PFSK-1 (cell line): ENCODE results near the gene ANO4.

Experiments used
- FOXP2 ChIP-seq: optimal IDR thresholded peaks from 2 replicates; pipeline ENCODE3; 2011; ENCODE audit warnings: borderline replicate concordance, control low read depth, inconsistent platforms; ENCODE audit not compliant: insufficient read depth; ENCODE audit errors: extremely low read length, extremely low read depth
- POLR2AphosphoS5 ChIP-seq: IDR thresholded peaks from 2 replicates; pipeline ENCODE4 v1.6.1; 2012; ENCODE audit warnings: low read depth, mild to moderate bottlenecking, control low read depth, low read length, moderate library complexity
- SIN3A ChIP-seq: IDR thresholded peaks from 2 replicates; pipeline ENCODE4 v1.6.1; 2012; ENCODE audit warnings: mild to moderate bottlenecking, low read length, moderate library complexity, borderline replicate concordance; ENCODE audit not compliant: insufficient read depth
- TAF1 ChIP-seq: IDR thresholded peaks from 2 replicates; pipeline ENCODE4 v1.6.1; 2012; ENCODE audit warnings: low read length, control low read depth, borderline replicate concordance; ENCODE audit not compliant: insufficient read depth
- TF ChIP-seq, protein P1 (sequence below), 2 experiments: IDR thresholded peaks; 2 replicates each; pipeline versions ENCODE4 v1.6.1 to v1.8.0; 2011 to 2012; ENCODE audit warnings: low read depth in 2 of 2, low read length in 2 of 2, control low read depth in 1 of 2, inconsistent platforms in 1 of 2, mild to moderate bottlenecking in 1 of 2, moderate library complexity in 1 of 2; ENCODE audit not compliant: insufficient read depth in 1 of 2

ANO4 gene

DNA sequence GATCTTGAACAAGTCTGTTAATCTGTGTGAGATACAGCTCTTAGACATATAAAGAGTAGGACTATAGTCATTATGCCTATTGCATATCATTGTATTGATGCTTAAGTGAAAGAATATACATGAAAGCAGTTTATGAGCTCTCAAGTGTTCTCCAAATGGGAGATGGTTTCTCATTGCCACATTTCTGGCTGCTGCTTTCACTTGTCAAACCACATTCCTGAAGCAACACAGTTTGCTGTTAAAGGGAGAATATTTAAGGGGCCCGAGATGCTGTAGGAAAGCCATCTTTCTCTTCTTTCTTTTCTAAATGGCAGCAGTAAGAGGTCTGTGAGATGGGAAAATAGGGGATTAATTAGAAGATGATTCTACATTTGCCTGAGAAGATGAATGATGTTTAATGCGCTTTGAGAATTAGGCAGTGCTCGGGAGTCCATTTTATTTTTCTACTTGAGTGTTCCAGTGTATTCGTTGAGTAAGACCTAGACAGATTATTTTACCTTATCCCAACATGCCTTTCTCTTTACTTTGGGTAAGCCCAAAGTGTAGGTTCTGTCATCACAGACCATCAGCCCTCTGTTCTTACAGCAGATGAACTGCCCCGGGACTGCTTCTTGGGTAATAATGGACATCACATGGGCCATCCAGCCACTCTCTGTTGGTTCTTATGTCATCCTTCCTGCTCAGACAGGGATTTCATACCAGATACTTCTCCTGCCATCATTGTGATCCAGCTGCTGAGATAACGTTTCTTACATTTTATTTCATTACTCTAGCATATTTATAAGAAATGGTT is 35.6 kb downstream of the ANO4 start:
- TF ChIP-seq SIN3A (no peak), TAF1 (no peak), FOXP2 (no peak), POLR2AphosphoS5 (no peak)
- TF ChIP-seq, protein P1, sequence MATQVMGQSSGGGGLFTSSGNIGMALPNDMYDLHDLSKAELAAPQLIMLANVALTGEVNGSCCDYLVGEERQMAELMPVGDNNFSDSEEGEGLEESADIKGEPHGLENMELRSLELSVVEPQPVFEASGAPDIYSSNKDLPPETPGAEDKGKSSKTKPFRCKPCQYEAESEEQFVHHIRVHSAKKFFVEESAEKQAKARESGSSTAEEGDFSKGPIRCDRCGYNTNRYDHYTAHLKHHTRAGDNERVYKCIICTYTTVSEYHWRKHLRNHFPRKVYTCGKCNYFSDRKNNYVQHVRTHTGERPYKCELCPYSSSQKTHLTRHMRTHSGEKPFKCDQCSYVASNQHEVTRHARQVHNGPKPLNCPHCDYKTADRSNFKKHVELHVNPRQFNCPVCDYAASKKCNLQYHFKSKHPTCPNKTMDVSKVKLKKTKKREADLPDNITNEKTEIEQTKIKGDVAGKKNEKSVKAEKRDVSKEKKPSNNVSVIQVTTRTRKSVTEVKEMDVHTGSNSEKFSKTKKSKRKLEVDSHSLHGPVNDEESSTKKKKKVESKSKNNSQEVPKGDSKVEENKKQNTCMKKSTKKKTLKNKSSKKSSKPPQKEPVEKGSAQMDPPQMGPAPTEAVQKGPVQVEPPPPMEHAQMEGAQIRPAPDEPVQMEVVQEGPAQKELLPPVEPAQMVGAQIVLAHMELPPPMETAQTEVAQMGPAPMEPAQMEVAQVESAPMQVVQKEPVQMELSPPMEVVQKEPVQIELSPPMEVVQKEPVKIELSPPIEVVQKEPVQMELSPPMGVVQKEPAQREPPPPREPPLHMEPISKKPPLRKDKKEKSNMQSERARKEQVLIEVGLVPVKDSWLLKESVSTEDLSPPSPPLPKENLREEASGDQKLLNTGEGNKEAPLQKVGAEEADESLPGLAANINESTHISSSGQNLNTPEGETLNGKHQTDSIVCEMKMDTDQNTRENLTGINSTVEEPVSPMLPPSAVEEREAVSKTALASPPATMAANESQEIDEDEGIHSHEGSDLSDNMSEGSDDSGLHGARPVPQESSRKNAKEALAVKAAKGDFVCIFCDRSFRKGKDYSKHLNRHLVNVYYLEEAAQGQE (IDR thresholded peaks at IDR 0.05; ENCODE audit: insufficient read depth in 1 of 2, low read depth in 2 of 2, low read length in 2 of 2), result no peak

DNA sequence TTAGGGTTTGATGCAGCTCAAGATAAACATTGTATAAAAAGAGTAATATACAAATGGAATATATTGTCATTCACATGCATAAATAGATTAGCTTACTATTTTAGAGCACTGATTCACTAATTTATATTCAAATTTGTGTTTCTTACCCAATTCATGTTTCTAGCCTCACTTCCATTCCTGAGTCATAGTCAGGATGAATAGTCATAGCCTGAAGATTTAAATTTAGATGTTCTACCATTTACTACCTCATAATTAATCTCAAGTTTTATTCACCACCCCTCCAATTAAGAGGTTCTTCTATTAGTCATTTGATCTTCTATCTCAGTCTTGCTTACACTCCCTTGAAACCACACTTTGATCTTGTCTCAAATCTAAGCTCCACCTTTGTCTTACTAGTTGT is 38.7 kb downstream of the ANO4 start:
- TF ChIP-seq SIN3A (no peak), TAF1 (no peak), FOXP2 (no peak), POLR2AphosphoS5 (no peak)
- TF ChIP-seq, protein P1 (IDR thresholded peaks at IDR 0.05; ENCODE audit: insufficient read depth in 1 of 2, low read depth in 2 of 2, low read length in 2 of 2), result no peak

DNA sequence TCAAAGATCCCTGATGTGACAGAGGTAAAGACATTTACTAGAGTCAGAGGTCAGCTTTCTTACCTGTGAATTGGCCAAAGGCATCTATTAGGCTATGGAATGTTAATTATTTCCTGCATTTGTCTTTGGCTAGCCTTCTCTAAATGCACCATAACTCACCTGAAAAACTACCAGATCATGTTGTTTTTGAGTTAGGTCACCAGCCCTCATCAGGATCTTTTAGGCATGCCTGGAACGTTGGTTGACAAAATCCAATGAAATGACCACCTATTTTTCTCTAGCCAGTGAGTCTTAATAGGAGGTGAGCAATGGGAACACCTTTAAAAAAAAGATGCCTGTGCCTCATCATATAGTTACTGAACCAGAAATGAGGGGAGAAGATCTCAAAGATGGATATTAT is 46.2 kb downstream of the ANO4 start:
- TF ChIP-seq FOXP2 (no peak), TAF1 (no peak), SIN3A (no peak), POLR2AphosphoS5 (no peak)
- TF ChIP-seq, protein P1 (IDR thresholded peaks at IDR 0.05; ENCODE audit: insufficient read depth in 1 of 2, low read depth in 2 of 2, low read length in 2 of 2), result no peak

DNA sequence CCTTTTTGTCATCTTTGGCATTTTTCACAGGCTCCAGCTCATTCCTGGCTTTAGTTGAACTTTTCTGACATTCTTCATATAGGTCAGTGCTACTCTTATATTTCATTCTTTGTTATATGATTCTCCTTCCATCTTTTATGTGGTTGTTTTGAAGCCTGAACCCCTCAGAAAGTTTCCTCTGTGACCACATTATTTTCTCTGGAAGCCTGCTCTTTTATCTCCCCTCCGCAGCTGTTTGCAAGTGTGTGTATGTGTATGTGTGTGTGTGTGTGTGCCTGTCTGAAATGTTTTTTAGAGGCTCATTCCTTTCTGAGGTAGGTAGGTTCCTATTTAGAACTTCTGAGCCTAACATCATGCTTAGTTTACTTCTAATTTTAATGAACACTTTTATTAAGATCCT is 47.6 kb downstream of the ANO4 start:
- TF ChIP-seq, protein P1 (IDR thresholded peaks at IDR 0.05; ENCODE audit: insufficient read depth in 1 of 2, low read depth in 2 of 2, low read length in 2 of 2), result no peak
- TF ChIP-seq POLR2AphosphoS5 (no peak), SIN3A (no peak), FOXP2 (no peak), TAF1 (no peak)
